ENCODE measurements around the gene ZSWIM6. TPM values are rescaled to one million over a fixed set of nuclear protein-coding genes. Genes with fewer than 3 reads are reported as not detected.

ZSWIM6 gene
- total RNA-seq, 1 experiment from 2014 or later: 3.4 TPM

- Histone ChIP-seq H3K79me2 (ENCODE audit: low read length) (no peaks in the 10 kb centered on the region), H4K20me1 (ENCODE audit: low read length) (no peaks in the 10 kb centered on the region), H3K9me3 (ENCODE audit: low read length) (no peaks in the 10 kb centered on the region), H3K4me2 (ENCODE audit: low read length) (no peak overlapping the region), H2AFZ (ENCODE audit: low read length) (no peak overlapping the region), H3K9ac (ENCODE audit: low read length) (no peak overlapping the region), H3K27me3 (ENCODE audit: low read length) (no peaks in the 10 kb centered on the region), H3K4me1 (ENCODE audit: insufficient read depth, low read length) (no peaks in the 10 kb centered on the region), H3K4me3 (ENCODE audit: low read length) (no peak overlapping the region), H3K9me2 (replicated peaks; ENCODE audit: low read length) (no peaks in the 10 kb centered on the region), H3K36me3 (ENCODE audit: low read depth, low read length) (no peaks in the 10 kb centered on the region), H3F3A (ENCODE audit: low read length, unreplicated experiment) (no peaks in the 10 kb centered on the region), H3K27ac (ENCODE audit: low read length) (no peak overlapping the region)
- TF ChIP-seq, protein P1, sequence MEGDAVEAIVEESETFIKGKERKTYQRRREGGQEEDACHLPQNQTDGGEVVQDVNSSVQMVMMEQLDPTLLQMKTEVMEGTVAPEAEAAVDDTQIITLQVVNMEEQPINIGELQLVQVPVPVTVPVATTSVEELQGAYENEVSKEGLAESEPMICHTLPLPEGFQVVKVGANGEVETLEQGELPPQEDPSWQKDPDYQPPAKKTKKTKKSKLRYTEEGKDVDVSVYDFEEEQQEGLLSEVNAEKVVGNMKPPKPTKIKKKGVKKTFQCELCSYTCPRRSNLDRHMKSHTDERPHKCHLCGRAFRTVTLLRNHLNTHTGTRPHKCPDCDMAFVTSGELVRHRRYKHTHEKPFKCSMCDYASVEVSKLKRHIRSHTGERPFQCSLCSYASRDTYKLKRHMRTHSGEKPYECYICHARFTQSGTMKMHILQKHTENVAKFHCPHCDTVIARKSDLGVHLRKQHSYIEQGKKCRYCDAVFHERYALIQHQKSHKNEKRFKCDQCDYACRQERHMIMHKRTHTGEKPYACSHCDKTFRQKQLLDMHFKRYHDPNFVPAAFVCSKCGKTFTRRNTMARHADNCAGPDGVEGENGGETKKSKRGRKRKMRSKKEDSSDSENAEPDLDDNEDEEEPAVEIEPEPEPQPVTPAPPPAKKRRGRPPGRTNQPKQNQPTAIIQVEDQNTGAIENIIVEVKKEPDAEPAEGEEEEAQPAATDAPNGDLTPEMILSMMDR (conservative IDR thresholded peaks at IDR 0.05; ENCODE audit: low read depth, low read length): no peak
- TF ChIP-seq EZH2 (IDR thresholded peaks at IDR 0.05; ENCODE audit: low read length, unreplicated experiment): no peak
- no peak for TF ChIP-seq EZH2phosphoT487 (IDR thresholded peaks at IDR 0.05; ENCODE audit: borderline replicate concordance, low read length)
- ATAC-seq (no peak), DNase-seq (no peak)
- intact Hi-C loops (cut with micrococcal nuclease): no loop called here
- ChIA-PET CTCF (no interaction called here), POLR2A (ENCODE audit: unreplicated experiment) (no interaction called here)
- BruUV-seq (replicated peaks): no TSS peak
Measured at GRCh38 chr5:61590473-61590872, 258.4 kb downstream of the ZSWIM6 start.

GRCh38 chr5:61591859-61592258 lies 259.8 kb downstream of the ZSWIM6 start:
- intact Hi-C loops (cut with micrococcal nuclease): no loop called here
- Histone ChIP-seq H3K9ac (ENCODE audit: low read length) (no peak overlapping the region), H3K4me2 (ENCODE audit: low read length) (no peak overlapping the region), H3K4me1 (ENCODE audit: insufficient read depth, low read length) (no peaks in the 10 kb centered on the region), H2AFZ (ENCODE audit: low read length) (no peak overlapping the region), H3K9me2 (replicated peaks; ENCODE audit: low read length) (no peaks in the 10 kb centered on the region), H3F3A (ENCODE audit: low read length, unreplicated experiment) (no peaks in the 10 kb centered on the region), H3K27ac (ENCODE audit: low read length) (no peak overlapping the region), H3K79me2 (ENCODE audit: low read length) (no peaks in the 10 kb centered on the region), H3K27me3 (ENCODE audit: low read length) (no peaks in the 10 kb centered on the region), H3K9me3 (ENCODE audit: low read length) (no peaks in the 10 kb centered on the region), H3K4me3 (ENCODE audit: low read length) (no peak overlapping the region), H3K36me3 (ENCODE audit: low read depth, low read length) (no peaks in the 10 kb centered on the region), H4K20me1 (ENCODE audit: low read length) (no peaks in the 10 kb centered on the region)
- ATAC-seq (no peak), DNase-seq (no peak)
- BruUV-seq (replicated peaks): no TSS peak
- ChIA-PET CTCF (no interaction called here), POLR2A (ENCODE audit: unreplicated experiment) (no interaction called here)
- TF ChIP-seq, protein P1 (conservative IDR thresholded peaks at IDR 0.05; ENCODE audit: low read depth, low read length): no peak
- TF ChIP-seq EZH2 (IDR thresholded peaks at IDR 0.05; ENCODE audit: low read length, unreplicated experiment): no peak

DNA sequence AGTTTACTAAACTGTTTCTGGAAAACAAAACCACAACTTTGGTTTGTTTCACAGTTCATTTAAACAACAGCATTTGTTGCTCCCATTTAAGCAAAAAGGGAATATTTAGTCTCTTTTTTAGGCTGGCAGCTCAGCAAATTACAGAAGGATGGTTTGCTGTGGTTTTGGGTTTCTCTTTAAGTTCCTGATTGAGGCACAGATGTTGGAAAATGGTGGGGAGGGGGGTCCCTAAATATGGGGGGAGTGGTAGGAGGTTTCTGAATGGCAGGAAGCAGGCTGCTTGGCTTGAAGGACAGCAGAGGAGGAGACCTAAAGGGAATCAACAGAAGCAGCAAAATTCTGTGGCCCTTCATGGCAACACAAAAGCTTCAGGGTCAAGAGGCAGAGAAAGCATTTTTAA lies 263.4 kb downstream of the ZSWIM6 start:
- Histone ChIP-seq H3K9me3 (ENCODE audit: low read length) (no peaks in the 10 kb centered on the region), H2AFZ (ENCODE audit: low read length) (no peak overlapping the region), H3K79me2 (ENCODE audit: low read length) (no peaks in the 10 kb centered on the region), H3K4me2 (ENCODE audit: low read length) (no peak overlapping the region), H3K27ac (ENCODE audit: low read length) (no peak overlapping the region), H3K4me3 (ENCODE audit: low read length) (no peak overlapping the region), H3K4me1 (ENCODE audit: insufficient read depth, low read length) (peaks cover 10% of the 10 kb centered on the region), H3F3A (ENCODE audit: low read length, unreplicated experiment) (no peaks in the 10 kb centered on the region), H3K36me3 (ENCODE audit: low read depth, low read length) (no peaks in the 10 kb centered on the region), H3K9ac (ENCODE audit: low read length) (no peak overlapping the region), H3K9me2 (replicated peaks; ENCODE audit: low read length) (no peaks in the 10 kb centered on the region), H4K20me1 (ENCODE audit: low read length) (no peaks in the 10 kb centered on the region), H3K27me3 (ENCODE audit: low read length) (no peaks in the 10 kb centered on the region)
- ChIA-PET POLR2A (ENCODE audit: unreplicated experiment) (no interaction called here), CTCF (no interaction called here)
- ATAC-seq: no peak
- no TSS peak for BruUV-seq (replicated peaks)
- DNase-seq: no peak
- TF ChIP-seq EZH2phosphoT487 (IDR thresholded peaks at IDR 0.05; ENCODE audit: borderline replicate concordance, low read length): no peak
- TF ChIP-seq, protein P1 (conservative IDR thresholded peaks at IDR 0.05; ENCODE audit: low read depth, low read length): no peak
- TF ChIP-seq EZH2 (IDR thresholded peaks at IDR 0.05; ENCODE audit: low read length, unreplicated experiment): no peak
- intact Hi-C loops (cut with micrococcal nuclease): no loop called here

Other genes starting within 250 kb of the ZSWIM6 start
- 61.7 and 76.3 TPM in 2 replicates for gene SMIM15, start 169.8 kb upstream of the ZSWIM6 start, total RNA-seq (2014; rRNA removed)

Data from PC-3 (cell line).